Activated T-helper 1 cell treated with anti-CD3 and anti-CD28 coated beads, Interleukin-2, amount 50 U/mL, for 16 hours (primary cell): ENCODE measurements around the gene NRIP1.

Source experiments
- DNase-seq, 2 donors: peaks; one replicate each; pipeline ENCODE4 v3.0.0-alpha.2; 2020; ENCODE audit warnings: low read depth in 1 of 2, low spot score in 1 of 2

Gene NRIP1

GRCh38 chr21:14926186-14926585 is 138.6 kb downstream of the NRIP1 start:
- DNase-seq = no peak

GRCh38 chr21:14923468-14923867 is 141.3 kb downstream of the NRIP1 start:
- no peak for DNase-seq

GRCh38 chr21:14922980-14923379 is 141.8 kb downstream of the NRIP1 start:
- DNase-seq = no peak

- no peak for DNase-seq
Measured at GRCh38 chr21:14918527-14918926, 146.3 kb downstream of the NRIP1 start.

- no peak for DNase-seq
Measured at GRCh38 chr21:14917762-14918161, 147.0 kb downstream of the NRIP1 start.

GRCh38 chr21:14916676-14917141 is 148.1 kb downstream of the NRIP1 start:
- DNase-seq = no peak

- DNase-seq = no peak
Measured at GRCh38 chr21:14913638-14914037, 151.2 kb downstream of the NRIP1 start.

GRCh38 chr21:14911351-14911750 is 153.4 kb downstream of the NRIP1 start:
- DNase-seq = no peak
